Fibroblast of peridontal ligament (primary cell): ENCODE measurements around the gene NR2F1-AS1.
A peak's percentile ranks its signal among the peaks of the same experiment; 100 is the strongest.

Source experiments
- DNase-seq: peaks from one replicate; pipeline ENCODE4 v3.0.0-alpha.2; 2010; ENCODE audit errors: extremely low read depth

NR2F1-AS1 gene

DNA sequence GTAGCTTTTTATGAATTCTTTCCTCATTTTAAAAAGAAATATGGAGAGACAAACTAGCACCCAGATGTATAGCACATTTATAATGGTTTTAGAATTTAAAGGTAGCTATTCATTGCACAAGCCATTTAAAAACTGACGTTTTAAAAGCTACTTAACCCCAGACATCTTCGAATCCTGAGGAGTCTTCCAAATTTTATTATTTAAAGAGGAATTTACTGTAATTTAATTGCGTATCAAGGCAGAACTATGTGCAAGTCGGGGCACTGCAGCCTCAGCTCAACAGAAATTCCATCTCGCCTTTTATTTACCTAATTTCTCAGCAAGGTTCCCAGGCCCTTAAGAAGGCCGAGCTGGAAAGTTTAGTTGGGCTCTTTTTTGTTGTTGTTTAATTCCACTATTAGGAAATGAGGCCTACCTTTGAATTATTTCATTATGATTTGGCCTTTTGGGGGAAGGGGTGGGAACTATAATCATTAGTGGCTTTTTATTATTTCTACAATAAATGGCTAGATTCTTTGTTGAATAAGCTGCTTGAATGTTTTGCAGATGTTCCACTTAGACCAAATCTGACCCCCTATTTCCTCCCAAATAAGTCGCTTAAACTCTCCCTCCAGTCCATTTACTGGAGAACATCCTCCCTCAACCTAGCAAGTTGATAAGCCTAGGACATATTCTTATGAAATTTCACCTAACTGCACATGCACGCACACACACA, 22.2 kb upstream of the NR2F1-AS1 start:
- no peak for DNase-seq

DNA sequence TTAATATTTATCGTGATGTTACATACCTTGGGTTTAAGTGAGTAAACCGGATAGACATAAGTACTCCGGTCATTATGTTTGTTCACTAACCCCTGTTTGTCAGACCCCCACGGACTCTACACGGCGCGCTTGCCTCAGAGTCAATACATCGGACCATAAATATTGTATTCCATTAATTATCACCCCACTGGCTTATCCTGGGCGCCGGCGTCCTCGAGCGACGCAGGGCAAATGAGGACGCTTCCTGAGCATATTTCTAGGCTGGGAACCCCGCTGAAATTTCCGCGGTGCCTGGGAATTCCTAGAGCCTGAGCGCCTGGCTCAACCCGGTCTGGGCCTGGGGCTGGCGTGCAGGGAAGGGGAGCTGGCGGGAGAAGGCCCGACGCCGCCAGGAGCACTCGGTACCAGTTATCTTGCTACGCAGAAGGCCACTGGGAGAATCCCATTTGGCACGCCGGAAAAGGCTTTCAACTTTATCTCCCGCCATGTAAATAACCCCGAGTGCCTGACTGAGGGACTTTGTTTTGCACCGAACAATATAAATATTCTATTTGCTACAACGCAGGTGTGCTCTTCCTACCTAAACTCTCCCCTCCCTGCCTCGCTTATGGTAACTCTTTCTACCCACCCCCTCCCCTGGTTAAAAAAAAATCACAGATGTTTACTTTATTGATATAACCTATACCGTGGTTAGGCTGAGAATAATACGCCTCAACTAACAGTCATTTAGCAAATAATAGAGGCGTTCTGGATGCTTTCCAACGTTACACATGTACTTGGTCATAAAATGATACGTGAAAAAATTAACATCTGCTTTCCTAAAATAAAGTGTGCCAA, 21.4 kb upstream of the NR2F1-AS1 start:
- no peak for DNase-seq

DNA sequence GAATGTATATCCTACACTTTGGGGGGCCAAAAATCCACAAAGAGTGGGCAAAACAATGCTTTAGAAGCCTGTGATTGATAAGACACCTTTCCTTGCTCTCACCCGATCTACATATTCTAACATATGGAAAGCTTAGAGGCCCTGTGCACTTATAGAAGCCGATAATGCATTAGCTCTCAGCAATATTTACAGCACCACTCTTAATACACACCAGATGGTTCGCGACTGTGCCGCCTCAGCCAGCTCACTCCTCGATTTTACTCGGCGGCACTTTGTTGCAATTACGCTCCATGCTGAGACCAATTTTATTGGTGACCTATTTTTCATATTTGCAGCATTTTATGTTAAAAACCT, 20.8 kb upstream of the NR2F1-AS1 start:
- DNase-seq, result no peak

DNA sequence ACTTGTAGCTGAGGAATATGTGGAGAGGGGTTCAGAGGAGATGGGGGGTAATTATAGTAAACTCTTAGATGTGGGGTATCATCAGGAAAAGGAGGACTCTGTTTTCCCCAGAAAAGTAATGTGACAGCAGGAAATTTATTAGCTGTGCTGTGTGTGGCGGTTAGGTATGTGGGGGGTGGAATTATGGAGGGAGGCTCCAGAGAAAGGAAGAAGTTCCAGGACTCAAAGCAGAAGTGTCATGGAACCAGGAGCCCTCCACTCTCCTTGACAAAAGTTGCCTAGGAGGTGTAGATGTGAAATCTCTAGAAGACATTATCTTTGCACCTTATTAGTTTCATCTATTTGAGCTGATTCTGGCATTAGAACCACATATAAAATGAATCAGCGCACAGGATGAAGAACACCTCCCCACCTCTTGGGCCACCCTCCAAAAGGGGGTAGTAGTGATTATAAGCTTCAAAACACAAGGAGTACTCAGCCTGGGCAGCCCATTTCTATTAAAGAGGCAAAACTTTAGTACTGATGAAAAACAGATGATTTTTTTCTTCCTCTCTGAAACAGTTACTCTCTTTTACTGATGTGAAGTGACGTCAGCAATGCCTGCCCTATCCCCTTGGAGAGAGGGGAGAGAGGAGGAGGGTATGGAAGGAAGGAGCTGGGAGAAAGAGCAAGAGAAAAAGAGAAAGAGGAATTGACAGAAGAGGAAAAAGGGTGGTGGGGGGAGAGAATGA, 20.2 kb upstream of the NR2F1-AS1 start:
- DNase-seq, result peak; percentile 65

DNA sequence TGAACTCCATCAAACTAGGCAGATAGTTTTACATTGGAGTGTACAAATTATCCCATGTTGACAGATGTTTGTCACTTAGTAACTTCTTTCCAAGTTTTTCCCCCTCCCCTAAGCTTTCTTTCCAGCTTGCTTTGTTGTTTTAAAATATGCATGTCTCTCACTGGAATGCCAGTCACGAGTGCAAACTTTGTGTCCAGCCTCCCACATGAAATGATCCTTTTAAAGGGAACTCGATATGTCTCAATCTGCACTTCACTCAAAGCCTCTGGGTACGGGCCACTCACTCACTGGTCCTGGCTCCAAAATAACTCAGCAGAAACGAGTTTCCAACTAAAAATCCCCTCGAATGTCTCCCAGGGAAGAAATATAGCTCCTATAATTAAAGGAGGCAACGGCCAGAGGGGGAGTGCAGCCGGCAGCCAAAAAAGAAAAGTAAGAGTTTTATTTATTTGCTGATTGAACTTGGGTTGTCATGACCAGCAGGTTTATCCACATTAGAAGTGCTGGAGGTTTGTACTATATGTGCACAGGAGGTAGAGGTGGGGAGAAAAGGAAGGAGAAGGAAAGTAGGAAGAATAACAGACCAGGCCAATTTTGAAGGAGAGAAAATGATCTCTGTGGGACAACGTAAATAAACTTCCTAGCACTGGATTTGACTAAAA, 19.5 kb upstream of the NR2F1-AS1 start:
- no peak for DNase-seq

DNA sequence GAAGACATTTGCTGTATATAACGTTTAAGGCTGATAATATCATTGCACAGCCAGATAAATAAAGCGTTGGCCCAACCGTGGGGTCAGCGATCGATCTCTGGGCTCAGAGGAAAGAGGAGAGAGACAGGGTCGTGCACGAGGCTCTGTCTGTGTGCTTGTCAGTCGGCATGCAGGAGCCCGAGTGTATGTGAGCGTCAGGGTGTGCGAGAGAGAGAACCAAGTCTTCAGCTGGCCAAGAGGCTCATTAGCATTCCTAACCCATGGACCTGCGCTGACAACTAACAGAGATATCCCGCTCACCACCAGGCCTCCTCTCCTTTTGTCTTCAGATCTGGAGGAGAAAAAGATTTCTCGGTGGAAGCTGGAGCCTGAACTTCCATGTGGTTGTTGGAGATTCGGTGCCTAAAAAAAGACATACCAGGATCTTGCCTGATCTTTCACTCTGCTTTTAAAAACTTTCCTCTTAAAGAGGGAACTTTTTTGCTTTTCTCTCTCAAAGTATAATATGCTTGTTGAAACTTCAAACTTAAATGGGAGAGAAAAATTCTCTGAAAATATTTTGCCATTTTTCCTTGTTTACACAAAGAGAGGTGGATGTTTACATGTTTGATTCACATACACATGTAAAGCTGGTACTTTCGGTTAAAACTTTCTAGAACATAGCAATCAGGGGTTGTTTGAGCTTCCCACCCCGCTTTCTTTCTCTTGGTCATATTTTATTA, 18.5 kb upstream of the NR2F1-AS1 start:
- DNase-seq, result no peak

DNA sequence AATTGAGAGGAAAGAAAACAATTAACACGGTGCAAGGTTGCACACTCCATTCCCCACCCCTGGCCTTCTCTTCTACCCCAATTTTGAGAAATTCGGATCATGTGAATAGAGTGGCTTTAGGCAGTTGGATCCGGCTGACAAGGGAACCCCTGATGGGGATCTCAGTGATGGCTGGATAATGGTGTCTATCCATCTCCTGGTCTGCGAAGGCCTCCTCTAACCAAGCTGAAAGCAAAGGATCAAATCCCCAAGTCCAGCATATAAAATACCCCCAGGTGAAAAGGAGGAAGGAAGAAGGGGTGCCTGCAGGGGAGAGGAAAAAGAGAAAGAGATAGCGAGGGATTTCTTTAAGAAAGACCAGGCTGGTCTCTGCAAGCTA, 18.0 kb upstream of the NR2F1-AS1 start:
- no peak for DNase-seq

DNA sequence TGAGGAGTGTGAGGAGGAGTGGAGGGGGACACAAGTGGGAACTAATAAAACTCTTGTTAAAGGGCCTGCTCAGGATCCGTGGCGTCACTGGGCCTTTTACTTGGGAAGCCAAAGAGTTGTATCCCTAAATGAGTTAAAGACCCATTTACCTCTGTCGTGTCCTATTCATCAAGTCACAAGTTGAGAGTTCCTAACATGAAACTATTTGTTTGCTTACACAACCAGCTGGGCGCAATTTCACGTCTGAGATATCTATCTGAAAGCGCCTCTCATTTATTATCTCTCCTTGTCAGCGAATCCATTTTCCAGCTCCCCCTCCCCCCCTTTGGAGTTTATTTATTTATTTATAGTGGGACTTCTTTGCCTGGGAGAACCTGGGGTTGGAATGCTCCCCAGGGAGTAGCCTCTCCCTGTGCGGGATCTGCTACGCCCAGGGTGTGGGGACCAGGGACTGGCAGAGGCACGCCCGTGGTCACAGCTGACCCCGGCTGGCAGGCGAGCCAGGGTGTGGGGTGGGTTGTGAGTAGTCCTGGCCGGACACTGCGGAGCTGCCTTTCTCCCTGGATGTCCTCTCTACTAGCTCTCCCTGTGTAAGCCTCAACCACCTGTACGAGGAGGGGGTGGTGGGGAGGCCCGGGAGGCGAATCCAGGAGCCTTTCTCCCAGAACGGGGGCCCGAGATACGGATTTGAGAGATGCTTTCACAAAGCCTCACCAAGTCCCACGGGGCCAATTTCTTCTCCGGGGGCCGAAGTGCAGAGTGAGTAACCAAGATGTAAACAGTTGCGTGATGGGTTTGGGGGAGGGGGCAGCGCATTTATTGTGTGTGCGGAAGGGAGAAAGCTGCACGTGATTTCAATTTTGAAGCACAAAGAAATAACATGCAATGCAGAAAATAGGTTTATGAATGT, 17.3 kb upstream of the NR2F1-AS1 start:
- no peak for DNase-seq

DNA sequence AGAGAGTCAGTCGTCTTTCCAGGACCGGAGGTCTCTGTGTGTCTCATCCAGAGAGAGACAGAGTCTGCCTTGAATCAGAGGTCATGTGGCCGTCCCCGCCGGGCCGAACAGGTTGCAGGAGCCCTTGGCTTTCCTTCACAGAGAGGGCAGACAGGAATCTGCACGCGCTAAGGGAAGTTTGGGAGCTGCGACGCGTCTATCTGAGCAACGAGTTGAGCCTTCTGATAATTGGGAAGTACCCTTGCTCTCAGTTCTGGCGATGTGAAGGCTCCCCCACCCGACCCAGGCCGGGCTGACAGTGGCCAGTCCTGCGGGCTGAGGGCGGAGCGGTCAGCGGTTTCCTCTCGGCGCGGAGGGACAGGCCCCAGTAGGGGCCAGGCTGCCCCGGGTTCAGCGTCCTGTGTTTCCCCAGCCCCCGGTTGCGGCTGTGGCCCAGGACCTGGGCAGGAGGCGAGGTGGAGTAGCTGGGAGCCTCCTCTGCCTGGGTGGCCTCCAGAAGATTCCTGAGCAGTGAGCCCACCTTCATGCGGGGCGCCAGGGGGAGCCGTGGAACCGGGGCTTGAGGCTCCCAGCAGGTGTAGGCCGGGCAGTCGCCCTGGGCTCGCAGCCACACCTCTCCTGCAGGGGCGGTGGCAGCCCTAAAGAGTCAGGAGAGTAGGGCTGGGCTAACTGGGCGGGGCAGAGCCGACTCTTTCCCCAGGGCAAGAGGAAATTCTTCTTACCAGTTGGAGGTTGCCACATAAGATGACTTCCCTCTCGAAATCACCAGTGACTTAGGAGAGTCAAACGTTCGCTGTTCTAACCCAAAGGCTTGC, 15.9 kb upstream of the NR2F1-AS1 start:
- DNase-seq, result no peak

DNA sequence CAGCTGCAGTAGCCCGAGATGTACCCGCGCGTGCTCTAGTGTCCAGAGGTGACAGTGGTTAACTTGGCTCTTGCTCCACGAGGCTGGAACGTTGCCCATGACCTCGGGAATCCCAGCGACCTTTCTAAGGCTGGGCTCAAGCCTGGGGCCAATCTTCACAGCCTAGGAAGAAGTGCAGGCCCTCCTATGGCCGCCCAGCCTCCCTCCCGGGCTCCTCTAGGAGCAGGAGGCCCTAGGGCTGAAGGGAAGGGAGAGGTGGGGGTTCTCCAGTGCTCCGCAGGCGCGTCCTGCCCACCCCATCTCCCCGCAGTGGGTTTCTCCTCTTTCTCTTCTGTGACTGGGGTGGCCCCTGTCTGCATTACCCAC, 15.3 kb upstream of the NR2F1-AS1 start:
- DNase-seq, result no peak

DNA sequence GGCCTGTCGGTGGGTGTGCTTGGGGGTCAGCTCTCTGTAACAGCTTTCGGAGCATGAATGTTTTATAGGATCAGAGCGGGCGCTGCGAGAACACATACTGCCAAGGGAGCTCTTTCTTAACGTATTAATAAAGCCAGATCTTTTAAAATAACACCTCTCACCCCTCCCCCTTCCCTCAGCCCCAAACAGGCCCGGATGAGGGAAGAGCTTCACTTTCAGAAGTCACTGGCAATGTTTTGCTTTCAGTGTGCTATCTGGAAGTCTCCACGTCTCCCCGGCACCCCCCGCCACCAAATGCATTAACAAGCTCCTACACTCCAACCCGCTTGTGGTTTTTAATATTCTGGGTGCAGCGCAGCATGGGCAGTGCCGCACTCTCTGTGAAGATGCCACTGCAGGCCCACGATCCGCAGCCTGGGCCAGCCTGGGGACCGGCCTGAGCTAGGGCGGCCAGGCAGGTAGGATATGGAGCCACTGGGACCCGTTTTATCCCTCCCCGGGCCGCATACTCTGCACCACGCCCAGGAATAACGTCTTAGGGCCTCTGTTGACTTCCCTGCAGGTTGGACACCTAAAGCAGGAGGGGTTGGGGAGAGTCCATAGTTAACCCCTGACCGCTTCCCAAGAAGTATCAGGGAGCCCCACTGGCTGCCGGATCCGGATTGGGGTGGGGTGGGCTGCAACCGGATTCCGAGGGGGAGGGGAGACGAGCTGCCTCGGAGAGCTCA, 14.6 kb upstream of the NR2F1-AS1 start:
- DNase-seq, result no peak

DNA sequence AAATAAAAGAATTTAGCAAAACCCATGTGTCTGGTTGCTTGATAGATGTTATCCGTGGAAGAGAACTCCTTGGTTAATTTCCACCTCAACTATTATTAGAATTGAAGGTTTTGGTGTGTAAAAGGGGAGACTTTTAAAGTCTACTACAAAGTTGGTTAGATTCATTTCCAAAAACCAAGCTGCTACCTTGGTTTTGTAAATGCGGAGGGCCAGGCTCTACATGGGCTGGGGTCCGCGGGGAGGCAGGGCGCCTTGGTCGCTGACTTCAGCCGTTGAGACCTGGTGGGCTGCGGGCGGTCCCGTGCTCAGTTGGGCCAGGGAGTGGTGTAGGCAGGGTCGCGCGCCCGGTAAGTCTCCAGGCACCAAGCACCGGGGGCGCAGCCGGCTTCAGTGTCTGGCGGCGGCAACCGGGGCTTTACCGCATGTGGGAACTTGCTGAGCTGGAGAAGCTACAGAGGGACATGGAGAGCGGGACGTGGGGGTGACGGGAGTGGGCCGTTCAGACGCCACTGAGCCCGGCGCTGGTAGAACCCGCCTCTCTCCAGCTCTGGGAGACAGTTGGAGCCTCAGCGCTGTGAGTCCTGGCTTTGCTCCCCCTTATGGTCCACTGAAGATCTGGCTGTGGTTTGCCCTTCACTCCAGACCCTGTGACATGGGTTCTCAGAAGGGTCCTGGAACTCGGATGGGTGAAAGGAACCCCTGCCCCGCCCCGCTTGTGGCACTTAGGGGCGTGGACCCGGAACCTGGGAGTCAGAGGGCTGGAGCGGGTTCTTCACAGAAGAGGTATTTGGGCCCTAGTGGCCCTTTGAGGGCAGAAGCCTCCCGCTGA, 13.8 kb upstream of the NR2F1-AS1 start:
- no peak for DNase-seq

DNA sequence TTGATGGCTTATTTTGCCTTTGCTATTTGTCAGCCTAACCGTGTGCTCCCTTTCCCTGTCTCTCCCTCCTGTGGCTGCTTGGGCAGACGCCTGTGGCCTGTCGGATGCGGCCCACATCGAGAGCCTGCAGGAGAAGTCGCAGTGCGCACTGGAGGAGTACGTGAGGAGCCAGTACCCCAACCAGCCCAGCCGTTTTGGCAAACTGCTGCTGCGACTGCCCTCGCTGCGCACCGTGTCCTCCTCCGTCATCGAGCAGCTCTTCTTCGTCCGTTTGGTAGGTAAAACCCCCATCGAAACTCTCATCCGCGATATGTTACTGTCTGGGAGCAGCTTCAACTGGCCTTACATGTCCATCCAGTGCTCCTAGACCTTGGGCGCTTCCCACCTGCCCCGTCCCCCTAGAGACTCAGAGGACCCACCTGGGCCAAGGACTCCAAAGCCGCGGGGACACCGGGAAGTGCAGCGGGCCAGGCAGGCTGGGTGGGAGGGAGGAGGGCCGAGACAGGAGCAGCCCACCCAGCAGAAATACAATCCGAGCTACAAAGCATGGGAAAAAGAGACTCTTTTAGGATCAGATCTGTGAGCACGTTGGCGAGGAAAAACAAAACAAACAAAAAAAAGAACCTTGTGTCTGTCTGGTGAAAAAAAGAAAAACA, 12.6 kb upstream of the NR2F1-AS1 start:
- DNase-seq, result no peak

DNA sequence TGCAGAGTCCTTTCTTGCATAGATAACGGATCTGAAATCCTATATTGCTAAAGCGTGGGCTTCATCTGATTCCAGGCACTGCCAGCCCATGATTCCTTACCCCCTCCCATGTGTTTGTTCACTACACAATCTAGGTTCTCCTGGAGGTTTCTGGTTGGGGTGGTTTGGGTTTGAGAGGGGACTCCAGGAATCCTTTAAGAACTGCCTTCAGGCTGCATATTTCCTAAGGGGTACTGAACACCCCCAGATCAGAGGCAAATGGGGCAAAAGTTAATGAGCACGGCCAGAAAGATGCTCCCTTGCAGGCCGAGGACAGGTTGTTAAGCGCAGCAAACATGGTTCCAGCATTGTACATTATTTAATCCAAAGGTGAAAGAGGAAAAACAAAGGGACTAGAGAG, 11.9 kb upstream of the NR2F1-AS1 start:
- no peak for DNase-seq

DNA sequence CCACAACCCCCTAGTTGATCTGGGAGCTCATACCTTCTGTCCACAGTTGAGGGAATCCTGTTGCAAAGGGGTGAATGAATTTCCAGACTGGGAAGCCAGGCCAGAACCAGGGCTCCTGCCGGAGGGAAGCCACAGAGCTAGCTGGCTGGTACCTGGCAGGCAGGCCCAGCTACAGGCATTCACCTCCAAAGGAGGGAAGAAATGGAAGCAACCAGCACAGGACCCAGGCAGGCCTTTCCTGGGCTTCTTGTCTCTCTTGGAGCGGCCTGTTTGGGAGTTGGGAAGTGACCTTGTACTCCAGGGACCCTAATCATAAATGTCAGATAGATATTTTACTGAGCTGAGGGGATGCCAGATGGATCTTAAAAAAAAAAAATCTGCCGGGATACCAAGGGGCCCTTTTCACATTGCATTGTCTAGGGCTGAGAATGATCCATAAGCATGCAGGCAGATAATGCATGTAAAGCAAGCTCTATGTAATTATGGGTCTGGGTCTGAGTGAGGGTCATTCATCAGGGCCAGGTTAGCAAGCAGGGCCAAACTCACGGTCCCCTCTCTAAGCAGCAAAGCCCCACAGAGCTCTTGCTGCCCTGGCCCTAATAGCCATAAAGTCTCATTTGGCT, 10.4 kb upstream of the NR2F1-AS1 start:
- DNase-seq, result no peak

DNA sequence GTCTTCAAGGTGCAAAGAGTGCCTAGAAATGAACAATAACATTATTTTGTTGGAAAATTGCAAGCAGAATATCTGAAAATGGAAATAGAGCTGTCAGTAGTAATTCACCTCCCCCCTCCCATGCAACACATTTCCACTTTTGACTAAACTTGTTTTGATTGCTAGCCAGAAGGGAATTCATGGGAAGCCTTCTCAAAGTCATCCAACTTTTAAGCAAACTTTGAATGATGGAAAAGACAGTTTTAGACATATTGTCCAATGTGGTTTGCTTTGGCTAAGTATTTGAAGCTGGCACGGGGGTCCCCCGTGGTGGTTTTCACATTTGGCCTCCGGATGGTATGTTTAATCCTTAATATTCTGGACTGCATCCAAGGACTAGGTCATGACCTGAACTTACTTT, 9.5 kb upstream of the NR2F1-AS1 start:
- no peak for DNase-seq

DNA sequence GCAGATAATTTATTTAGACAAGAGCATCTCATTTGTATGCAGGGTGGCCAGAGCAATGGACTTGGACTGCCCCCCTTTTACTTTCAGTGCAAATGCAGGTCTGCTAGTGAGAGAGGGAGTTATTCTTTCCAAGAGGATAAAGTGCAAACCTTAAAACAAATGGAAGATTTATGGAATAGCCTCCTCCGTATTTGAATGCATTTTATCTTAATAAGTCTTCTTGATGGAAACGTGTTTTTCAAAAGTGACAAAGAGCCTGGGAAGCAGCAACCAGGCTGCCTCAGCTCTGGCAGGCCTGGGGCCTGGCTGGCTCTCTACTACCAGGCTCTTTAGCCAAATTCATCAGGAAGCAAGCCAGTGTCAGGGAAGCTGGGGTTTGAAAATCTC, 8.8 kb upstream of the NR2F1-AS1 start:
- DNase-seq, result no peak
